Testis (tissue), 5 donors: ENCODE measurements around the gene TFDP2. TPM values are rescaled to one million over a fixed set of nuclear protein-coding genes. Genes with fewer than 3 reads are reported as not detected.

Experiments
- DNase-seq: peaks from one replicate; pipeline ENCODE4 v3.0.0-alpha.2; 2019
- H3K27ac ChIP-seq, 2 donors: fragments of 200-600 bp; sonication (generic); one replicate each; pipeline ENCODE4 v1.5.1; 2019
- H3K27me3 ChIP-seq: fragments of 200-600 bp; sonication (generic); one replicate; pipeline ENCODE4 v1.5.1; 2019
- H3K36me3 ChIP-seq: fragments of 200-600 bp; sonication (generic); one replicate; pipeline ENCODE4 v1.5.1; 2017; ENCODE audit warnings: low read depth; ENCODE audit errors: missing control alignments
- H3K4me1 ChIP-seq: fragments of 200-600 bp; sonication (generic); one replicate; pipeline ENCODE4 v1.5.1; 2019
- H3K4me3 ChIP-seq, 2 donors: fragments of 200-600 bp; sonication (generic); one replicate each; pipeline ENCODE4 v1.5.1; 2017 to 2019
- H3K9me3 ChIP-seq: fragments of 200-600 bp; sonication (generic); one replicate; pipeline ENCODE4 v1.5.1; 2017
- CTCF ChIP-seq, 3 experiments: fragments of 450-650 bp in 2 of 3; fragments of 200-600 bp in 1 of 3; sonication (generic) in 1 of 3; IDR thresholded peaks; one replicate each; pipeline ENCODE4 v1.5.1; 2016 to 2019; ENCODE audit warnings: antibody characterized with exemption in 3 of 3, mild to moderate bottlenecking in 2 of 3, moderate library complexity in 1 of 3
- POLR2A ChIP-seq: fragments of 450-650 bp; IDR thresholded peaks from one replicate; pipeline ENCODE4 v1.6.1; 2017; ENCODE audit warnings: antibody characterized with exemption, mild to moderate bottlenecking, moderate library complexity
- WGBS, 2 donors: methylation state at CpG; one replicate each; pipeline ENCODE4 v1.1.5; 2018; 5-methylcytosine and 5-hydroxymethylcytosine counted together
- intact Hi-C: fragments of 100-400 bp; cut with DNase I; formaldehyde crosslinking; loops from one replicate; pipeline ENCODE4 v1.15.1; 2023; ENCODE audit warnings: low total_unique reads
- long read RNA-seq, 2 donors: transcript quantifications; one replicate each; lab custom pipeline, GENCODE V29; 2026
- polyA plus RNA-seq: library from polyadenylated mRNA; stranded (reverse); fragments of 350-450 nt; fragmentation: Illumina TruSeq; extraction: RNeasy Lipid Tissue Mini Kit (QIAGEN cat#74804); gene quantifications from one replicate; pipeline ENCODE4 v1.2.3, GENCODE V29; 2014; ENCODE audit warnings: low read depth, low replicate concordance; ENCODE audit not compliant: insufficient read depth
- total RNA-seq, 2 donors: library from RNA; depleted of rRNA; stranded (reverse); fragments of >200 nt; gene quantifications; one replicate each; pipeline ENCODE4 v1.2.3, GENCODE V29; 2016

Gene TFDP2
- total RNA-seq = 100 to 1,000 TPM; 110 to 168 TPM
- 152 TPM for polyA plus RNA-seq
- long read RNA-seq, donor 1 = 0 reads
- long read RNA-seq, donor 2, full-length matches to known transcripts = 2 of 20 reads
- long read RNA-seq, donor 2, partial matches to known transcripts = 18 of 20 reads
- long read RNA-seq, donor 2, other reads (novel, unspliced or antisense) = 0 of 20 reads

- 0 to 1% methylated on average over 10 to 14 of the region's 83 CpGs for whole genome bisulfite sequencing, 2 donors
- Histone ChIP-seq H3K4me3 (peak within 1 kb of the TSS; percentile 69 to 72), H3K27me3 (no peaks in the 10 kb centered on the region), H3K9me3 (no peaks in the 10 kb centered on the region), H3K4me1 (no peaks in the 10 kb centered on the region), H3K27ac (peak within 1 kb of the TSS; percentile 71 to 86), H3K36me3 (no peaks in the 10 kb centered on the region)
- peak; percentile 57 for TF ChIP-seq POLR2A
- no peak for TF ChIP-seq CTCF (IDR thresholded peaks at IDR 0.05)
- DNase-seq = peak; percentile 97
- intact Hi-C loops = no loop called here
These were observed at the start of gene TFDP2 for GRCh38 chr3:142148792-142149672. Gene TFDP2, minus strand, starts transcription at chr3:142149544. Its CDS starts 47,795 bp downstream, at chr3:142101749.

GRCh38 chr3:142188846-142189245 lies 39.5 kb upstream of the TFDP2 start:
- no peak for DNase-seq
- H3K27ac ChIP-seq = no peak overlapping the region
- intact Hi-C loops = no loop called here
- H3K36me3 ChIP-seq = no peaks in the 10 kb centered on the region
- no peak overlapping the region for H3K4me3 ChIP-seq
- H3K9me3 ChIP-seq = no peaks in the 10 kb centered on the region
- no peaks in the 10 kb centered on the region for H3K27me3 ChIP-seq
- H3K4me1 ChIP-seq = peaks cover 9% of the 10 kb centered on the region
- TF ChIP-seq CTCF (IDR thresholded peaks at IDR 0.05) = no peak
- no peak for TF ChIP-seq POLR2A

- intact Hi-C loops = no loop called here
- Histone ChIP-seq H3K4me1 (peaks cover 7% of the 10 kb centered on the region), H3K9me3 (no peaks in the 10 kb centered on the region), H3K27ac (no peak overlapping the region), H3K4me3 (no peak overlapping the region), H3K27me3 (no peaks in the 10 kb centered on the region), H3K36me3 (no peaks in the 10 kb centered on the region)
- TF ChIP-seq POLR2A = no peak
- TF ChIP-seq CTCF (IDR thresholded peaks at IDR 0.05) = peak in 2 of 3 experiments; percentile 33 to 50
- DNase-seq = peak; percentile 35
- WGBS, 2 donors = 89 to 92% methylated on average over 6 of the region's 6 CpGs
These were observed 31.5 kb upstream of the TFDP2 start for GRCh38 chr3:142180761-142181362.

- Histone ChIP-seq H3K27ac (no peak overlapping the region), H3K9me3 (no peaks in the 10 kb centered on the region), H3K27me3 (no peaks in the 10 kb centered on the region), H3K4me1 (peaks cover 4% of the 10 kb centered on the region), H3K4me3 (no peak overlapping the region), H3K36me3 (no peaks in the 10 kb centered on the region)
- no peak for DNase-seq
- TF ChIP-seq CTCF (IDR thresholded peaks at IDR 0.05) = no peak
- WGBS, 2 donors = 85 to 88% methylated on average over 1 of the region's 1 CpG
- intact Hi-C loops = no loop called here
These were observed 26.1 kb upstream of the TFDP2 start for GRCh38 chr3:142175478-142175877.
